Upper lobe of right lung (tissue), 1 donor: Measurements from ENCODE around the gene LBX2. TPM values are rescaled to one million over a fixed set of nuclear protein-coding genes. Genes with fewer than 3 reads are reported as not detected.

ENCODE experiments used
- ATAC-seq: fragments of 200-7000 bp; cut with Tn5 transposase; one replicate; pipeline ENCODE4 v1.9.1; 2020; ENCODE audit warnings: mild to moderate bottlenecking, moderate library complexity
- DNase-seq: peaks from one replicate; pipeline ENCODE4 v3.0.0-alpha.2; 2020
- H3K27ac ChIP-seq: fragments of 200-600 bp; one replicate; pipeline ENCODE4 v1.8.0; 2022
- H3K27me3 ChIP-seq: fragments of 200-600 bp; one replicate; pipeline ENCODE4 v1.8.0; 2022; ENCODE audit warnings: mild to moderate bottlenecking
- H3K36me3 ChIP-seq: fragments of 200-600 bp; one replicate; pipeline ENCODE4 v1.8.0; 2022
- H3K4me1 ChIP-seq: fragments of 200-600 bp; one replicate; pipeline ENCODE4 v1.8.0; 2022
- H3K4me3 ChIP-seq: fragments of 200-600 bp; one replicate; pipeline ENCODE4 v1.8.0; 2022; ENCODE audit warnings: mild to moderate bottlenecking
- H3K9me3 ChIP-seq: fragments of 200-600 bp; one replicate; pipeline ENCODE4 v1.8.0; 2022
- intact Hi-C: fragments of 100-400 bp; cut with DNase I; formaldehyde crosslinking; loops from one replicate; pipeline ENCODE4 v1.11.0; 2022
- total RNA-seq: library from RNA; stranded (reverse); fragmentation: NEBNext Ultra II Directional; extraction: Animal tissue kit (Norgen Biotek cat#: 25700); gene quantifications from one replicate; pipeline ENCODE4 v1.2.1, GENCODE V29; 2021
- TF ChIP-seq, protein P1 (sequence below): fragments of 200-600 bp; IDR thresholded peaks from one replicate; pipeline ENCODE4 v1.8.0; 2022; ENCODE audit warnings: antibody characterized with exemption
- donor health status: DM: no; HTN: yes; CAD: no; lungs with severe emphysema.

Gene LBX2
- total RNA-seq, 1 donor from 2014 or later = 1.8 TPM

DNA sequence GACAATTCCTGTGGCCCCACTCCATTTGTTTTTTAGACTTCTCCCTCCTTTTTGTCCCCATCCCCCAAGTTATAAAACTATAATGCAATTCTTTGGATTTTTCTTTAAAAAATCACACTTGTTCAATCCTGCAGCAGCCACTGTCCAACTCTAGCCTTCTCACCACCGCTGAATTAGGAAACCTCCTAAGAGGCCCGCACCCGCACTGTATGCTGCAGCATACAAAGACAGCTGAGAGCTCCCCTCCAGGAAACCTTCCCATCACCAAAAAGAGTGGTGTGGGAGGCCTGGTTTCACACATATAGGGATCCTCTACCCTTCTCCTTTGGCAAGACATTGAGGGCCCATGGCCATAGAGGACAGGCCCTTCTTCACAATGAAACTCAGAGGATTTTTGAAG lies 5.2 kb upstream of the LBX2 start:
- intact Hi-C loops = no loop called here
- H3K27ac ChIP-seq = no peak overlapping the region
- H3K36me3 ChIP-seq = peaks cover 14% of the 10 kb centered on the region
- peaks cover 15% of the 10 kb centered on the region for H3K27me3 ChIP-seq
- ATAC-seq (no peak), DNase-seq (no peak)
- TF ChIP-seq, protein P1, sequence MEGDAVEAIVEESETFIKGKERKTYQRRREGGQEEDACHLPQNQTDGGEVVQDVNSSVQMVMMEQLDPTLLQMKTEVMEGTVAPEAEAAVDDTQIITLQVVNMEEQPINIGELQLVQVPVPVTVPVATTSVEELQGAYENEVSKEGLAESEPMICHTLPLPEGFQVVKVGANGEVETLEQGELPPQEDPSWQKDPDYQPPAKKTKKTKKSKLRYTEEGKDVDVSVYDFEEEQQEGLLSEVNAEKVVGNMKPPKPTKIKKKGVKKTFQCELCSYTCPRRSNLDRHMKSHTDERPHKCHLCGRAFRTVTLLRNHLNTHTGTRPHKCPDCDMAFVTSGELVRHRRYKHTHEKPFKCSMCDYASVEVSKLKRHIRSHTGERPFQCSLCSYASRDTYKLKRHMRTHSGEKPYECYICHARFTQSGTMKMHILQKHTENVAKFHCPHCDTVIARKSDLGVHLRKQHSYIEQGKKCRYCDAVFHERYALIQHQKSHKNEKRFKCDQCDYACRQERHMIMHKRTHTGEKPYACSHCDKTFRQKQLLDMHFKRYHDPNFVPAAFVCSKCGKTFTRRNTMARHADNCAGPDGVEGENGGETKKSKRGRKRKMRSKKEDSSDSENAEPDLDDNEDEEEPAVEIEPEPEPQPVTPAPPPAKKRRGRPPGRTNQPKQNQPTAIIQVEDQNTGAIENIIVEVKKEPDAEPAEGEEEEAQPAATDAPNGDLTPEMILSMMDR = no peak
- peaks cover 42% of the 10 kb centered on the region for H3K4me1 ChIP-seq
- no peaks in the 10 kb centered on the region for H3K9me3 ChIP-seq
- H3K4me3 ChIP-seq = no peak overlapping the region

DNA sequence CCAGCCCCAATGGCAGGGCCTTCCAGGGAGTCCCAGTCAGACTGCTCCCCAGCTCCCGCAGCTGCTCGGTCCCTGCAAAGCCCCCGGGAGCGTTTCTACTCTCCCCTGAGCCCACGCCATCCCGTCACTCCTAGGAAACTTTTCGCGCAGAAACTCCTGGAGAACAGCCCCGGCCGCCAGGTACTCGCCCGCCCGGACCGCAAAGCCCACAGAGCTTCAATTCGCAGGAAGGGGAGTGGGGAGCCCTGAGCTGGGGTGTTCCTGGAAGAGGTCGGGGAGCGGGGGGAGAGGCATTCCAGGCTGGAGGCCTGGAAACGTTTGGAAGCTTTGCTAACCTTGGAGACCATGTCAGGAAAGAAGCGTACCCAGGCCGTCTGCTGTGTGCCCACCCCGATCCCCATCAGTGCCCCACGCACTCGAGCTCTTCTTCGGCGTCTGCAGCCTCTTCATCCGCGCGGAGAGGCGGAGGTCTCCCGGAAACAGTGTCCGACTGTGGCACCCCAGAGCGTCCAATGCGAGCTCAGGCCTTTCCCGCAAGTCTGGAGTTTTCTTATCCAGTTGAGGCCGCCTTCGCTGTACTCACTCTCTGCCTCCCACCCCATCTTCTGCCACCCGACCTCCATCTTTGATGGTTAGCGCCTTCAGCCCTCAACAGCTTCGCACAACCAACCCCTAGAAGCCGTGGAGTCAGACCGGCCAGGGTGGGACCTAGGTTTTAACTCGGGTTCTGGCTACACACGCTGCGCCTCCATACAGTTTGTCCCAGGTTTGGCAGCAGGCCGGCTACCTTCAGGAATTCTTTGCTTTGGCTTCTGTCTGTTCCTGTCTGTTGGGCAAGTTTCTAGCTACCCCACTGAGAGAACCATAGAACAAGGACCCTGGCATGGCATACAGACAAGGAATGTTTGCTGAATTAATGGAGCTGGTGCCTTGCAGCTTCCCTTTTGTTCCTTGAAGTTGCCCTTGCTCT lies 4.4 kb upstream of the LBX2 start:
- intact Hi-C loops = no loop called here
- Histone ChIP-seq H3K27ac (peak overlapping the region; percentile 89), H3K27me3 (peaks cover 23% of the 10 kb centered on the region), H3K4me3 (peak overlapping the region; percentile 68), H3K36me3 (peaks cover 14% of the 10 kb centered on the region), H3K9me3 (no peaks in the 10 kb centered on the region), H3K4me1 (peaks cover 50% of the 10 kb centered on the region)
- ATAC-seq (no peak), DNase-seq (no peak)
- TF ChIP-seq, protein P1 = no peak

DNA sequence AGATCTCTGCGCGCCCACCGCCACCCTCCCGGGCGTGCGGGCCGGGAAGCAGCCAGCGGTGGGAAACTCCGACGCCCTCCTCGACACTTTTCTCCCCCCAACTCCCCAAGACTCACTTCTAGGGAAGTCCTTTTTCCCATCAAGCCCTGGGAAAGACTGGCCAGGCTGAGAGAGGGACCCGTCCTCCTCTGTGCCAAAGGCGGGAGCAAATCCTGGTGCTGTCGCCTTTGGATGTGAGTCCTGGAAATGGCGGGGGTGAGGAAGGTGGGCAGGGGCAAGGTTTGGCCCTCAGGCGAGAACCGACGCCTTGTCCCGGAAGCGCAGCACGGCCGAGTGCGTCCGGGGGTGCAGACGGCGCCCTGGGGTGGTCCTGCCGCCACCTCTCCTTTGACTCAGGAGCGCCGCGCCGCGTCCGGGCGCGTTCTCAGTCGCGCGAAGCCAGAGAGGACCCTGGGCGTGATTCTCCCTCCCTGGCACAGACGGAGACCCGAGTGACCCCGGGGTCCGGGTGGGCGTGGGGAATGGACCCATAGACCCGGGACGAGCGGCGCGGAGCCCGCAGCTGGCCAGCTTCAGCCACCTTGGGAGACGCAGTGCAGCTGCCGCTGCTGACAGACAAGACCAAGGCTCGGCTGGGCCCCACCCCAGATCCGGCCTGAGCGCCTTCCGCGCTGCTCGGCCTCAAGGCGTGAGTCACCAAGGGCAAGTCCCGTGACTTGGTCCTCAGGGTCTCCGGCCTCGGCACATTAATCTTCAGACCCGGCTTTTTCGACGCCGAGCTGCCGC lies 3.5 kb upstream of the LBX2 start:
- Histone ChIP-seq H3K4me1 (peaks cover 55% of the 10 kb centered on the region), H3K36me3 (peaks cover 14% of the 10 kb centered on the region), H3K27ac (peak overlapping the region; percentile 89), H3K4me3 (peak overlapping the region; percentile 68), H3K9me3 (no peaks in the 10 kb centered on the region), H3K27me3 (peaks cover 32% of the 10 kb centered on the region)
- intact Hi-C loops = no loop called here
- ATAC-seq (peak; percentile 69), DNase-seq (peak; percentile 92)
- TF ChIP-seq, protein P1 = peak; percentile 33

DNA sequence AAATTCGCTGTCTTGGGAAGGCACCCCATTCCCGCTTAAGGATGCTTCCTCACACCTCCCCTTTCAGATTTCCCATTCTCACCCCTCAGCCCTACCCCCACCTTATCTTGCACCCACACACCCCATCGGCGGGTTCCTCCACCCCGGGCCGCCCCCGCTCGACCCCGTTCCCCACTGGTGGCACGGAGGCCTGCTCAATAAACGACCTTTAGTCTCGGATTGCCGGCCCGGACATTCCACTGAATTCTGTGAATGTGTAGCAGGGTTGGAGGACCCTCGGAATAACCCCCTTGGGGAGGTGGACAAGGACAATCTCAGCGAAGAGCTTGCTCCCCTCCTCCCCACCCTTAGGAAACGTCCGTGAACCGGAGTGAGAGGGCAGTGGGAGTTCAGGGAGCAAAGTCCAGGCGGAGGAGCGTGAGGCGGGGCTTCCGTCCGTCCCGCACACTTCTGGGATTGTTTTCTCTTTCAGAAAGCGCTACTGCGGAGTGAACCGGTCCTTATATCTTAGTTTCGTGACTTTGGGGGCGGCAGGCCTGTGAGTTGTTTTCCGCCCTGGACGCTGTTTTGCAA lies 2.8 kb upstream of the LBX2 start:
- peaks cover 14% of the 10 kb centered on the region for H3K36me3 ChIP-seq
- H3K4me1 ChIP-seq = peaks cover 58% of the 10 kb centered on the region
- intact Hi-C loops = no loop called here
- DNase-seq (no peak), ATAC-seq (no peak)
- H3K9me3 ChIP-seq = no peaks in the 10 kb centered on the region
- TF ChIP-seq, protein P1 = no peak
- peaks cover 38% of the 10 kb centered on the region for H3K27me3 ChIP-seq
- H3K4me3 ChIP-seq = peak overlapping the region; percentile 68
- H3K27ac ChIP-seq = peak overlapping the region; percentile 89

DNA sequence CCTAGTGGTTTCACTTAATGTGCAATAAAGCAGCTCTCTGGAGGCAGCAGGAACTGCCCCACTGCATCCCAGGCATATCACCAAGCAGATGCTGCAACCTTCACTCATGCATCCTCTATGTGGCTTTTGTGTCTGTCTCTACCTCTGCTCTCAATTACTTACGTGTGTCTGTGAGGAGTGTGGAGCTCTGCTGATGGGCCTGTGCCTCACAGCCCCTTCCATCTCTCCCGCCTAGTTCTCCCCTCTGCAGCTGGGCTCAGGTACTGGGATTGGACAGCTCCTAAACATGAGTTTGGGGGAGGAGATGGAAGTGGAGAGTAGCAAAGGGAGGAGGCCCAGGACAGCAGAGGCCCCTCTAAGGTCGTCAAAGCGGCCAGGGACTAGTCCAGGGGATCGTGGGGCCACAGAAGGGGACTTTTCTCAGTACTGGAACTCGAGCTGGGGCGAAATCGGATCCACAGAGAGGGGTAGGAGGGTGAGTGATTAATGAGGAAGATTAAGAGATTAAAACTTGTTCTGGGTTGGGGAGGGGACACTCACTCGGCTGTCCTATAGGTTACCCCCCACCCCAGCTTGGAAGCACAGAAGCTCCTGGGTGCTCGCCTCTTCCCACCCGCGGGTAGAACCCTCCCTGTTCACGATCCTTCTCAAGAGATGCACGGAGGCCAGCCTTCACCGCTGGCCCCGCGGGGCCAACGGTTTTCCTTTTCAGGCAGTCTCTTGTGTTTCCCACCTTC lies 2.1 kb upstream of the LBX2 start:
- intact Hi-C loops = no loop called here
- peaks cover 41% of the 10 kb centered on the region for H3K27me3 ChIP-seq
- H3K36me3 ChIP-seq = peaks cover 14% of the 10 kb centered on the region
- DNase-seq (no peak), ATAC-seq (no peak)
- no peak overlapping the region for H3K4me3 ChIP-seq
- TF ChIP-seq, protein P1 = no peak
- no peak overlapping the region for H3K27ac ChIP-seq
- peaks cover 54% of the 10 kb centered on the region for H3K4me1 ChIP-seq
- H3K9me3 ChIP-seq = no peaks in the 10 kb centered on the region
